Suprapubic skin (tissue), 4 donors: ENCODE results near the gene ZNF277.

Experiments
- POLR2A ChIP-seq, 2 donors: fragments of 450-650 bp; IDR thresholded peaks; one replicate each; pipeline ENCODE4 v1.6.1; 2017; ENCODE audit warnings: antibody characterized with exemption in 2 of 2, mild to moderate bottlenecking in 2 of 2, moderate library complexity in 2 of 2
- POLR2AphosphoS5 ChIP-seq, 3 donors: sonication (generic); formaldehyde crosslinking; IDR thresholded peaks; one replicate each; pipeline ENCODE4 v1.6.1; 2017; ENCODE audit warnings: antibody characterized with exemption in 3 of 3
- TF ChIP-seq, protein P1 (sequence below), 2 donors: fragments of 200-600 bp in 1 of 2; fragments of 450-650 bp in 1 of 2; sonication (generic) in 1 of 2; IDR thresholded peaks; one replicate each; pipeline ENCODE4 v1.5.1; 2016 to 2019; ENCODE audit warnings: antibody characterized with exemption in 2 of 2, mild to moderate bottlenecking in 1 of 2, moderate library complexity in 1 of 2

GRCh38 chr7:112350585-112350984 lies 144.1 kb downstream of the ZNF277 start:
- TF ChIP-seq, protein P1, sequence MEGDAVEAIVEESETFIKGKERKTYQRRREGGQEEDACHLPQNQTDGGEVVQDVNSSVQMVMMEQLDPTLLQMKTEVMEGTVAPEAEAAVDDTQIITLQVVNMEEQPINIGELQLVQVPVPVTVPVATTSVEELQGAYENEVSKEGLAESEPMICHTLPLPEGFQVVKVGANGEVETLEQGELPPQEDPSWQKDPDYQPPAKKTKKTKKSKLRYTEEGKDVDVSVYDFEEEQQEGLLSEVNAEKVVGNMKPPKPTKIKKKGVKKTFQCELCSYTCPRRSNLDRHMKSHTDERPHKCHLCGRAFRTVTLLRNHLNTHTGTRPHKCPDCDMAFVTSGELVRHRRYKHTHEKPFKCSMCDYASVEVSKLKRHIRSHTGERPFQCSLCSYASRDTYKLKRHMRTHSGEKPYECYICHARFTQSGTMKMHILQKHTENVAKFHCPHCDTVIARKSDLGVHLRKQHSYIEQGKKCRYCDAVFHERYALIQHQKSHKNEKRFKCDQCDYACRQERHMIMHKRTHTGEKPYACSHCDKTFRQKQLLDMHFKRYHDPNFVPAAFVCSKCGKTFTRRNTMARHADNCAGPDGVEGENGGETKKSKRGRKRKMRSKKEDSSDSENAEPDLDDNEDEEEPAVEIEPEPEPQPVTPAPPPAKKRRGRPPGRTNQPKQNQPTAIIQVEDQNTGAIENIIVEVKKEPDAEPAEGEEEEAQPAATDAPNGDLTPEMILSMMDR (IDR thresholded peaks at IDR 0.05), result no peak
- no peak for TF ChIP-seq POLR2AphosphoS5 (IDR thresholded peaks at IDR 0.05)
- TF ChIP-seq POLR2A (IDR thresholded peaks at IDR 0.05), result no peak
